Hair follicular keratinocyte (primary cell): ENCODE measurements around the gene SLCO1B3. TPM values are rescaled to one million over a fixed set of nuclear protein-coding genes. Genes with fewer than 3 reads are reported as not detected.

Experiments
- total RNA-seq: library from RNA; depleted of rRNA; stranded (reverse); fragments of >200 nt; gene quantifications from 2 replicates; pipeline ENCODE4 v1.2.3, GENCODE V29; 2015

The SLCO1B3 gene
- not detected in 2 replicates for total RNA-seq

GRCh38 chr12:20810487-20810886 lies at the start of gene SLCO1B3:
SLCO1B3 (plus strand) TSS chr12:20810705; CDS start chr12:20815739, 5,034 bp downstream.

Other genes starting within 250 kb of the SLCO1B3 start
- not detected in 2 replicates for gene SLCO1C1, start 115.4 kb upstream of the SLCO1B3 start, total RNA-seq